ENCODE measurements around the gene ZFAND3.

The ZFAND3 gene

DNA sequence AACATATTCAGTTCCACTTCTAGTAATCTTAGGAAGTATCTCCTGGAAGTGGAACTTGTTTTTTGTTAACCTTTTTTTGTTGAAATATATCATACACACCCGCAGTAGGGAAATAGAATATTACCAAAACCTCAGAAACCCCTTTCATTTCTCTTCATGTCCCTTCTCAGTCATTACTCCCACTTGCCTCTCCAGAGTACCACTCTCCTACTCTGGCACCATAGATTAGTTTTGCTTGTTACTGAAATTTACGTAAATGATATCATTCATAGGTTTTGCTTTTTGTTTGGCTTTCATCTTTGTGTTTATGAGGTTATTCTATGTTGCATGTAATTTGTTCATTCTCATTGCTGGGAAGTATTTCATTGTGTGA is 52.8 kb downstream of the ZFAND3 start:
- Histone ChIP-seq H3K27ac (ENCODE audit: low read length) (no peak overlapping the region), H3K36me3 (replicated peaks; ENCODE audit: insufficient read depth, low read length) (no peaks in the 10 kb centered on the region), H3K9ac (ENCODE audit: low read length) (no peak overlapping the region), H3K9me3 (replicated peaks; ENCODE audit: insufficient read depth, low read length) (no peaks in the 10 kb centered on the region), H3K27me3 (replicated peaks; ENCODE audit: insufficient read depth, low read length) (no peaks in the 10 kb centered on the region), H3K4me1 (ENCODE audit: low read length) (no peaks in the 10 kb centered on the region), H2AFZ (ENCODE audit: low read length) (no peak overlapping the region), H3K4me3 (ENCODE audit: low read length) (no peak overlapping the region), H3K9me2 (replicated peaks; ENCODE audit: insufficient read depth, low read length) (no peaks in the 10 kb centered on the region), H3K79me2 (ENCODE audit: low read length) (peaks cover 77% of the 10 kb centered on the region), H4K20me1 (ENCODE audit: insufficient read depth, low read length) (no peaks in the 10 kb centered on the region), H3F3A (ENCODE audit: insufficient read depth, low read length) (no peaks in the 10 kb centered on the region), H3K4me2 (ENCODE audit: low read depth, low read length) (no peak overlapping the region)
- DNase-seq = no peak
- no peak for TF ChIP-seq EZH2 (optimal IDR thresholded peaks at IDR 0.05; ENCODE audit: low read depth, low read length)
- no peak for TF ChIP-seq EZH2phosphoT487 (IDR thresholded peaks at IDR 0.05; ENCODE audit: low read length)
- TF ChIP-seq, protein P1, sequence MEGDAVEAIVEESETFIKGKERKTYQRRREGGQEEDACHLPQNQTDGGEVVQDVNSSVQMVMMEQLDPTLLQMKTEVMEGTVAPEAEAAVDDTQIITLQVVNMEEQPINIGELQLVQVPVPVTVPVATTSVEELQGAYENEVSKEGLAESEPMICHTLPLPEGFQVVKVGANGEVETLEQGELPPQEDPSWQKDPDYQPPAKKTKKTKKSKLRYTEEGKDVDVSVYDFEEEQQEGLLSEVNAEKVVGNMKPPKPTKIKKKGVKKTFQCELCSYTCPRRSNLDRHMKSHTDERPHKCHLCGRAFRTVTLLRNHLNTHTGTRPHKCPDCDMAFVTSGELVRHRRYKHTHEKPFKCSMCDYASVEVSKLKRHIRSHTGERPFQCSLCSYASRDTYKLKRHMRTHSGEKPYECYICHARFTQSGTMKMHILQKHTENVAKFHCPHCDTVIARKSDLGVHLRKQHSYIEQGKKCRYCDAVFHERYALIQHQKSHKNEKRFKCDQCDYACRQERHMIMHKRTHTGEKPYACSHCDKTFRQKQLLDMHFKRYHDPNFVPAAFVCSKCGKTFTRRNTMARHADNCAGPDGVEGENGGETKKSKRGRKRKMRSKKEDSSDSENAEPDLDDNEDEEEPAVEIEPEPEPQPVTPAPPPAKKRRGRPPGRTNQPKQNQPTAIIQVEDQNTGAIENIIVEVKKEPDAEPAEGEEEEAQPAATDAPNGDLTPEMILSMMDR (IDR thresholded peaks at IDR 0.05; ENCODE audit: low read length) = no peak

DNA sequence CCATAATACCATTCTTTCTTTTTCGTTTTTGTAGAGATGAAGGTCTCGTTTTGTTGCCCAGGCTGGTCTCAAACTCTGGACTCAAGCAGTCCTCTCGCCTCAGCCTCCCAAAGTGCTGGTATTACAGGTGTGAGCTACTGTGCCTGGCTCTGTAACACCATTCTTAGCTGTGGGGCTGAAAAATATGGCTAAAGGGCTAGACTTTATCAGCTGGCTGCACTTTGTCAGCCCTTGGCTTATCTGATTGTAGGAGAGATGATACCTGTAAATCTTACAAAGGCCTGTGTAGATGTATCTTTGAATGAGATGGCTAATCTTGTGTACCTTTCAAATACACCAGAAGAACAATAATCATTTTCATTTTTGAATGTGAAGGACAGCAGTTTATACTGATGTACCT is 55.2 kb downstream of the ZFAND3 start:
- no peaks in the 10 kb centered on the region for H3K4me1 ChIP-seq (ENCODE audit: low read length)
- H4K20me1 ChIP-seq (ENCODE audit: insufficient read depth, low read length) = no peaks in the 10 kb centered on the region
- no peak overlapping the region for H3K4me2 ChIP-seq (ENCODE audit: low read depth, low read length)
- no peaks in the 10 kb centered on the region for H3K36me3 ChIP-seq (replicated peaks; ENCODE audit: insufficient read depth, low read length)
- no peaks in the 10 kb centered on the region for H3K9me2 ChIP-seq (replicated peaks; ENCODE audit: insufficient read depth, low read length)
- H2AFZ ChIP-seq (ENCODE audit: low read length) = no peak overlapping the region
- no peaks in the 10 kb centered on the region for H3K9me3 ChIP-seq (replicated peaks; ENCODE audit: insufficient read depth, low read length)
- H3K27ac ChIP-seq (ENCODE audit: low read length) = no peak overlapping the region
- no peak overlapping the region for H3K9ac ChIP-seq (ENCODE audit: low read length)
- no peaks in the 10 kb centered on the region for H3F3A ChIP-seq (ENCODE audit: insufficient read depth, low read length)
- H3K4me3 ChIP-seq (ENCODE audit: low read length) = no peak overlapping the region
- no peak for TF ChIP-seq EZH2 (optimal IDR thresholded peaks at IDR 0.05; ENCODE audit: low read depth, low read length)
- TF ChIP-seq, protein P1 (IDR thresholded peaks at IDR 0.05; ENCODE audit: low read length) = no peak
- TF ChIP-seq EZH2phosphoT487 (IDR thresholded peaks at IDR 0.05; ENCODE audit: low read length) = no peak
- H3K27me3 ChIP-seq (replicated peaks; ENCODE audit: insufficient read depth, low read length) = no peaks in the 10 kb centered on the region
- peaks cover 67% of the 10 kb centered on the region for H3K79me2 ChIP-seq (ENCODE audit: low read length)
- no peak for DNase-seq

DNA sequence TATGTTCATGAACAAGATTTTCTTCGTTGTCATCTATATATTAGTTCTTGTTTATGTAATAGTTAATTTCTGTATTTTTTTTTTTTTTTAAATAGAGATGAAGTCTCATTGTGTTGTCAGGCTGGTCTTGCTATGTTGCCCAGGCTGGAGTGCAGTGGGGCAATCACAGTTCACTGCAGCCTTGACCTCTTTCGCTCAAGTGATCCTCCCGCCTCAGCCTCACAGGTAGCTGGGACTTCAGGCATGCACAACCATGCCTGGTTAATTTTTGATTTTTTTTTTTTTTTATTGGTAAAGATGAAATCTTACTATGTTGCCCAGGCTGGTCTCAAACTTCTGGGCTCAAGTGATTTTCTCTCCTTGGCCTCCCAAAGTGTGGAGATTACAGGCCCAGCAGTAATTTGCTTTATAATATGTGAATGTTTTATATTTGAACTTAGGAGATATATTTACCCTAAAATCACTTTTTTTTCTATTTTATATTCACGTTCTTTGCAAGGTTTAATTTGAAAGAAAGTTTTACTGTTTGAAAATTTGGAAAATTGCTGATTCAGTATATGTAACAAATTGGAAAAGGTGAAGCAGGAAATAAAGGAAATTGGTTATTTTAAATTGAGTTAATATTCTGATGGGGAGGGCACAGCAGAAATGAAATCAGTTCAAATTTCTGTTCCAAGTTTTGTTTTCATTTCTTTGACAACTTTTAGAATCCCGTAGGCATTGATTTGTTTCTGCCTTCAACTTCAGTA is 56.2 kb downstream of the ZFAND3 start:
- H4K20me1 ChIP-seq (ENCODE audit: insufficient read depth, low read length) = no peaks in the 10 kb centered on the region
- no peaks in the 10 kb centered on the region for H3K4me1 ChIP-seq (ENCODE audit: low read length)
- no peak overlapping the region for H3K4me2 ChIP-seq (ENCODE audit: low read depth, low read length)
- no peak overlapping the region for H3K4me3 ChIP-seq (ENCODE audit: low read length)
- H3F3A ChIP-seq (ENCODE audit: insufficient read depth, low read length) = no peaks in the 10 kb centered on the region
- TF ChIP-seq, protein P1 (IDR thresholded peaks at IDR 0.05; ENCODE audit: low read length) = no peak
- TF ChIP-seq EZH2phosphoT487 (IDR thresholded peaks at IDR 0.05; ENCODE audit: low read length) = no peak
- no peak for TF ChIP-seq EZH2 (optimal IDR thresholded peaks at IDR 0.05; ENCODE audit: low read depth, low read length)
- H3K79me2 ChIP-seq (ENCODE audit: low read length) = peaks cover 59% of the 10 kb centered on the region
- no peaks in the 10 kb centered on the region for H3K36me3 ChIP-seq (replicated peaks; ENCODE audit: insufficient read depth, low read length)
- H2AFZ ChIP-seq (ENCODE audit: low read length) = no peak overlapping the region
- H3K9ac ChIP-seq (ENCODE audit: low read length) = no peak overlapping the region
- no peaks in the 10 kb centered on the region for H3K9me3 ChIP-seq (replicated peaks; ENCODE audit: insufficient read depth, low read length)
- no peak for DNase-seq
- H3K27ac ChIP-seq (ENCODE audit: low read length) = no peak overlapping the region
- H3K27me3 ChIP-seq (replicated peaks; ENCODE audit: insufficient read depth, low read length) = no peaks in the 10 kb centered on the region
- no peaks in the 10 kb centered on the region for H3K9me2 ChIP-seq (replicated peaks; ENCODE audit: insufficient read depth, low read length)
